ENCODE results near the gene ARHGAP44.

ARHGAP44 gene

DNA sequence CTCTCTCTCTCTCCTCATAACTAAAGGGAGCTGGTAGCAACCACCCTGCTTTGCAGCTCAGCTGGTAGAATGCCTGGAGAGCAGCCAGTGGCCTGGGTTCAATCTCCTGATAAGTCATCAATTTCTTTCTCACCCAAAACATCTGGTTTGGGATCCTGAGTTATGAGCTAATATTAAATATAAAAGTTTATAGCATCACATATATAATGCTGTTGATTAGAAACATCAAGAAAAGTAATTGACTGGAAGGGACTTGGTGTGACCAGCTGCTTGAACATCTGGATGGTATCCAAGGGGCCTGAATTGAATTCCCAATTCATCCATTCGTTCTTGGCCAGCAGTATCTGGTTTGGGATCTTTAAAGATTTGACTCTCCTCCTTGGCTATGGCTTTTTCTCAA lies 240.8 kb downstream of the ARHGAP44 start:
- no peak for DNase-seq

DNA sequence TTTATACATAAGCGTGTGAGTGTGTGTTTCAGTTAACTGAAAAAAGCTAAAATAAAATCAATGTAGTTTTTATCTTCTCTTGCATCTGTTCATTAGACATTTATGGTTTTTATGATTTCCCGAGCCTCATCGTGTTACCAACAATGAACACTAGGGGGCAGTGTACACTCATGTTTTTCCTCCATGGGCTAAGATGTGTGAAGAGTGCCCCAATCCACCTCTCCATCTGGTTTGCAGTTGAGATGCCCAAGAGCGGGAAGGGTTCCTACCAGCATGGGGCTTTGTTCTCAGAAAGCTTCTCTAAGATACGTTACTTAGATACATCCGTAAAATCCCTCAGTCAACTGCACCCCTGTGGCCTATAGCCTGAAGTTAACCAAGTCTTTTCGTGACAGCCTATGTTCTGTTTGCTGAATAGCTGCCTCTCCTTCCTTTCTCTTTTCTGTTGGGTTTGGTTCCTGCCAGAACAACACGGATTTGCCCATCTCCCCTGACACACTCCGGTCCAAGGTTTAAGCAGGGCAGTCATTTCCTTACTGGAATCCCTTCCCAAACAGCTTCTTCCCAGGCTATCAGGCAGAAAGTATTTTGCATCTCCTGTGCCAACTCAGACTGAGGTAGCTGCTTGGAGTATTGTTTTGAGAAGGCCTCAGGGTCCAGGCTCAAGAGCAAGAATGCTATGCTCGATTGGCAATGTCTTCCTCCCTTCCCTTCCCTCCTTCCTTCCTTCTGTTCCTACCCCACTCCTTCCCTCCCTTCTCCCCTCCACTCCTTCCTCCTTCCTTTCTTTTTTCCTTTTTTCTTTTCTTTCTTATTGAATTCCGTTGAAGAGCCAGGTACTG lies 241.4 kb downstream of the ARHGAP44 start:
- peak; percentile 62 for DNase-seq

DNA sequence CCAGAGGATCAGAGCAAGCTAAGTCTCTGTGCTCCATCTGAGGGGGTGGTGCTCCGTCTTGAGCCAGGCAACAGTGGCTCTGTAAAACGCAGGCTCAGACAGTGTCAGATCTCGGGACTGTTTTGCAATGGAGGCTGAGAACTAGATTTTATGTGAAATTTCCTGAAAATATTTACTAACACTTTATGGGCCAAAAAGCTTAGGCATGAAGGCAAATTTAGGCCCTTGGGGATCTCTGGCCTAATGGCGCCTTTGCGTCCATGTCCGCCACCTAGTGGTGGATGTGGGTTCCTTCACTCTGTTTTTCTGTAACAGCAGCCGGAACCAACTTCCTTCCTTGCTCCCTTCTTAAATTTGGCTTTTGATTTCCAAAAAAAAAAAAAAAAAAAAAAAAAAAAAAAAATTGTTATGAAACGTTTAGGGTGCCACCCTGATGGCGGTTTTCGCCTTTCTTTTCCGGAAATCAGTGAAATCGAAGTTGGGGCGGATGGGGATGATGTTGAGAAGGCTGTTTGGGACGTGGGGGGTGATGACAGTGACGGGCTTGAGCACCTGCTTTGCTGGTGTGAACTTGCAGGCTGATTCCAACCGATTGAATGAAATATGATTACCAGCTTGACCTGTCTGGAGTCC lies 242.5 kb downstream of the ARHGAP44 start:
- no peak for DNase-seq

DNA sequence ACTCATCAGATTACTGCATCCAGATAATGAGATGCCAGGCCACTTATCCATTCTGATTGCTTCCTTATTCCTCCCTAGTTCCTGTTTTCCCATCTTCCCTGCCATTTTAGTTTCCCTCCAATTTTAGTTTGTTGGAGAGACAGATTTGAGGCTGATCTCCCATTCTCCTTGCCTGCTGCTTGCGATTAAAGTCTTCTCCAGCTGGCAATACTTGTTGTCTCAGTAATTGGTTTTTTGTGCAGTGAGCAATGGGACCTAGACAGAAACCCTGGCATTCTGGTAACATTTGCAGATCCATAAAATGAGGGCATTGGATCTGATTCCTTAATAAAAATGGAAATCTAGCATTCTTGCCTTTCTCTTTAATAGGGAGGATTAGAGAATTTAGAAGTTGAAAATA lies 246.1 kb downstream of the ARHGAP44 start:
- DNase-seq: no peak

DNA sequence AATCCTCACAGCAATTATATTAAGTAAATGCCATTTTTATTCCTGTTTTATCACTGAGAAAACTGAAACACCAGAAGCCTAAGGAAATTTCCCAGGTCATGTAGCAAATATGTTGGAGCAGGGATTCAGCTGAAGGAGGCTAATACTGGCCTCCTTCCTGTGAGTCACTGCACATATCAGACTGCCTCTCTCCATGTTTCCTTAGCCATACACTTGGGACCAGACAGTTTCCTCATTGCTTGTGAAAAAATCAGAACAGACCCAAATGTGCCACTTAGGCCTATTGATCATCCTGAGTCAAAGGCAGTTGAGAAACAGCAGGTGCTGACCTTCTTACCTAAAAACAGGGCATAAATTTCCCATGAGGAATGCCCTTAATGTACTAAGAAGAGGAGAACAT lies 247.5 kb downstream of the ARHGAP44 start:
- DNase-seq: no peak

DNA sequence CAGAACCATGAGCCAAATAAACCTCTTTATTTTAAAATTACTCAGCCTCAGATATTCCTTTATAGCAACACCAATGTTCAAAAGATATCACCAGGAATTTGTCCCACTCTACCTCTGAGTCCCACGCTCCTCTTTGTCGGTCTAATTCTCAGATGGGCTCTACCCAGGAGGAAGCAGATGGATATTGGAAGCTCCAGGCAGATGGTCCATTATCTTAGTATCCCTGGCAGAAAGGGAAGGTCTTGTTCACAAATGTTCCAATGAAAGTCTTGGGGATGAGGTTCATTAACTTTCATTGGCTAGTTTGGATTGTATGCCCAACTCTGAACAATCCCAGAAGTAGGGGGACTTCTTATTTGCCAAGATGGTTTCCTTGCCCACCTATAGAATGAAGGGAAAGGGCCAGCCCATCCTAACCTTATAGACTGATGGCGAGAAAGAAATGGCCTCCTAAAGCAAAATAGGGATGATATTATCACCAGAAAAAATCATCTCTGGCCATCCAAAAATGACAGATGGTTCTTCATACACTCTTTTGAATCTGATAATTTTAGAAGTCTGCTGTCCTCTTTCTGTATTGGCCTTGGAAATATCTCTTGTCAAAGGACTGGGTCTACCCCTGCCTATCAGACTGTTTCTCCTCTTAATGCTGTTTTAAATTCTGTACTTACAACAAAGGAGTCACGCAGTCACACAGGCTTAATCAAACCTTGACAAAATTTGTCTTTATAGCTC lies 249.8 kb downstream of the ARHGAP44 start:
- DNase-seq: no peak

Data from femur (tissue), 1 donor.